ENCODE measurements around the gene MOCS3.
A peak's percentile ranks its signal among the peaks of the same experiment; 100 is the strongest.

GRCh38 chr20:50931306-50932015, 27.2 kb upstream of the MOCS3 start, which contains the start of gene ADNP:
- TF ChIP-seq MYC (IDR thresholded peaks at IDR 0.05; ENCODE audit: insufficient read depth, insufficient read length, insufficient replicate concordance, low read length, severe bottlenecking) (peak; percentile 97), JUND (IDR thresholded peaks at IDR 0.05; ENCODE audit: low read depth, low read length) (peak; percentile 11; the same call in 1 of the 2 replicates)
